Measurements from ENCODE around the gene PCDHGA9.

GRCh38 chr5:141440341-141440740 is 37.8 kb downstream of the PCDHGA9 start:
- TF ChIP-seq CTCF (conservative IDR thresholded peaks at IDR 0.05 in 1 of 2, IDR thresholded peaks at IDR 0.05 in 1 of 2; ENCODE audit: low read depth in 1 of 2, low read length in 2 of 2), result no peak
- no peak for TF ChIP-seq EZH2 (IDR thresholded peaks at IDR 0.05; ENCODE audit: low read length, missing control alignments)

Data from fibroblast of lung (primary cell).